Gastroesophageal sphincter (tissue), 4 donors: ENCODE measurements around the gene HMGN4. TPM values are rescaled to one million over a fixed set of nuclear protein-coding genes. Genes with fewer than 3 reads are reported as not detected.
A peak's percentile ranks its signal among the peaks of the same experiment; 100 is the strongest.

Experiments
- ATAC-seq: fragments of 150-250 bp; one replicate; pipeline ENCODE4 v1.9.1; 2016; ENCODE audit warnings: mild to moderate bottlenecking, moderate library complexity
- H3K27ac ChIP-seq, 4 donors: fragments of 200-600 bp; sonication (generic) in 3 of 4; 1 replicate in 3 of 4; 2 replicates in 1 of 4; pipeline ENCODE4 v1.5.1; 2016 to 2019
- H3K27me3 ChIP-seq: fragments of 200-600 bp; sonication (generic); one replicate; pipeline ENCODE4 v1.5.1; 2019
- H3K36me3 ChIP-seq, 2 donors: fragments of 200-600 bp; sonication (generic); one replicate each; pipeline ENCODE4 v1.5.1; 2019; ENCODE audit warnings: control low read depth in 1 of 2
- H3K4me1 ChIP-seq, 3 donors: fragments of 200-600 bp; sonication (generic); 1 replicate in 2 of 3; 2 replicates in 1 of 3; pipeline ENCODE4 v1.5.1; 2016 to 2019; ENCODE audit warnings: control low read depth in 2 of 3
- H3K4me3 ChIP-seq, 2 donors: fragments of 200-600 bp; sonication (generic); one replicate each; pipeline ENCODE4 v1.5.1; 2019; ENCODE audit warnings: mild to moderate bottlenecking in 1 of 2, moderate library complexity in 1 of 2
- H3K9me3 ChIP-seq, 3 donors: fragments of 200-600 bp; sonication (generic); one replicate each; pipeline ENCODE4 v1.5.1; 2017 to 2019; ENCODE audit warnings: control low read depth in 2 of 3
- CTCF ChIP-seq, 4 experiments: fragments of 200-600 bp in 2 of 4; fragments of 450-650 bp in 2 of 4; sonication (generic) in 1 of 4; IDR thresholded peaks; one replicate each; pipeline ENCODE4 v1.5.1; 2017 to 2019; ENCODE audit warnings: antibody characterized with exemption in 4 of 4, mild to moderate bottlenecking in 2 of 4, moderate library complexity in 2 of 4
- EP300 ChIP-seq: sonication (generic); formaldehyde crosslinking; IDR thresholded peaks from one replicate; pipeline ENCODE4 v1.6.1; 2017; ENCODE audit warnings: antibody characterized with exemption, mild to moderate bottlenecking
- POLR2A ChIP-seq, 2 donors: fragments of 450-650 bp; IDR thresholded peaks; one replicate each; pipeline ENCODE4 v1.6.1; 2017; ENCODE audit warnings: antibody characterized with exemption in 2 of 2, mild to moderate bottlenecking in 2 of 2, moderate library complexity in 1 of 2
- POLR2AphosphoS5 ChIP-seq: sonication (generic); formaldehyde crosslinking; IDR thresholded peaks from one replicate; pipeline ENCODE4 v1.6.1; 2017; ENCODE audit warnings: antibody characterized with exemption
- WGBS, 2 donors: methylation state at CpG; one replicate each; pipeline ENCODE4 v1.1.5; 2018; ENCODE audit warnings: low coverage in 1 of 2; 5-methylcytosine and 5-hydroxymethylcytosine counted together
- total RNA-seq, 4 donors: library from RNA; depleted of rRNA; stranded (reverse); fragments of >200 nt; gene quantifications; one replicate each; pipeline ENCODE4 v1.1.0, GENCODE V29; 2016

Gene HMGN4
- total RNA-seq, 4 donors from 2014 or later, result 80.5 to 121 (median 91.6) TPM

GRCh38 chr6:26524722-26525370 is 13.3 kb upstream of the HMGN4 start:
- H3K4me1 ChIP-seq, result peaks cover 0 to 25% (median 0%) of the 10 kb centered on the region in 3 donors
- no peaks in the 10 kb centered on the region for H3K9me3 ChIP-seq
- H3K4me3 ChIP-seq, result no peak overlapping the region
- WGBS, 2 donors, result 82 to 89% methylated on average over 7 of the region's 7 CpGs
- no peak overlapping the region for H3K27ac ChIP-seq
- H3K36me3 ChIP-seq, result no peaks in the 10 kb centered on the region
- no peak for ATAC-seq
- no peaks in the 10 kb centered on the region for H3K27me3 ChIP-seq
- TF ChIP-seq EP300 (no peak), POLR2AphosphoS5 (no peak), CTCF (IDR thresholded peaks at IDR 0.05) (no peak), POLR2A (IDR thresholded peaks at IDR 0.05) (no peak)

GRCh38 chr6:26525838-26526237 is 12.3 kb upstream of the HMGN4 start:
- H3K9me3 ChIP-seq, result no peaks in the 10 kb centered on the region
- WGBS, 2 donors, result 59 to 60% methylated on average over 2 of the region's 2 CpGs
- no peak for ATAC-seq
- no peaks in the 10 kb centered on the region for H3K27me3 ChIP-seq
- H3K36me3 ChIP-seq, result no peaks in the 10 kb centered on the region
- H3K4me3 ChIP-seq, result no peak overlapping the region
- no peak overlapping the region for H3K27ac ChIP-seq
- no peak for TF ChIP-seq EP300
- no peak for TF ChIP-seq POLR2AphosphoS5
- TF ChIP-seq POLR2A (IDR thresholded peaks at IDR 0.05), result no peak
- TF ChIP-seq CTCF (IDR thresholded peaks at IDR 0.05), result no peak
- peaks cover 0 to 20% (median 0%) of the 10 kb centered on the region in 3 donors for H3K4me1 ChIP-seq

GRCh38 chr6:26526928-26527327 is 11.2 kb upstream of the HMGN4 start:
- H3K4me1 ChIP-seq, result peaks cover 0 to 20% (median 0%) of the 10 kb centered on the region in 3 donors
- H3K27me3 ChIP-seq, result no peaks in the 10 kb centered on the region
- no peak overlapping the region for H3K27ac ChIP-seq
- 96 to 100% methylated on average over 1 of the region's 1 CpG for WGBS, 2 donors
- TF ChIP-seq POLR2A (IDR thresholded peaks at IDR 0.05) (no peak), CTCF (IDR thresholded peaks at IDR 0.05) (no peak), EP300 (no peak), POLR2AphosphoS5 (no peak)
- no peaks in the 10 kb centered on the region for H3K9me3 ChIP-seq
- H3K36me3 ChIP-seq, result no peaks in the 10 kb centered on the region
- no peak overlapping the region for H3K4me3 ChIP-seq
- no peak for ATAC-seq

GRCh38 chr6:26530203-26530602 is 8.0 kb upstream of the HMGN4 start:
- no peak for ATAC-seq
- WGBS, 2 donors, result 100% methylated on average over 2 of the region's 2 CpGs; no CpG with 5 or more reads in 1 of the 2 donors
- Histone ChIP-seq H3K4me3 (no peak overlapping the region), H3K36me3 (no peaks in the 10 kb centered on the region), H3K27ac (no peak overlapping the region), H3K27me3 (no peaks in the 10 kb centered on the region), H3K9me3 (no peaks in the 10 kb centered on the region), H3K4me1 (peaks cover 0 to 27% (median 0%) of the 10 kb centered on the region in 3 donors)
- TF ChIP-seq POLR2AphosphoS5, result no peak
- no peak for TF ChIP-seq EP300
- TF ChIP-seq CTCF (IDR thresholded peaks at IDR 0.05), result no peak
- TF ChIP-seq POLR2A (IDR thresholded peaks at IDR 0.05), result no peak

- no peak for TF ChIP-seq POLR2A (IDR thresholded peaks at IDR 0.05)
- TF ChIP-seq POLR2AphosphoS5, result no peak
- no peak for TF ChIP-seq EP300
- no peak for TF ChIP-seq CTCF (IDR thresholded peaks at IDR 0.05)
- Histone ChIP-seq H3K36me3 (no peaks in the 10 kb centered on the region), H3K27me3 (no peaks in the 10 kb centered on the region), H3K9me3 (no peaks in the 10 kb centered on the region), H3K4me1 (peaks cover 0 to 44% (median 13%) of the 10 kb centered on the region in 3 donors), H3K4me3 (no peak overlapping the region), H3K27ac (peak overlapping the region in 3 of 4 donors; percentile 84 to 88 (median 87))
- ATAC-seq, result no peak
- WGBS, 2 donors, result 80 to 100% methylated on average over 1 of the region's 1 CpG
Observed at GRCh38 chr6:26531897-26532296, 6.3 kb upstream of the HMGN4 start.
